GM12878 (cell line): ENCODE data around the gene MPPED1. TPM values are rescaled to one million over a fixed set of nuclear protein-coding genes. Genes with fewer than 3 reads are reported as not detected.

Experiments used
- ATAC-seq: fragments of 200-7000 bp; cut with Tn5 transposase; 3 replicates; pipeline ENCODE4 v1.9.1; 2020; ENCODE audit warnings: mild to moderate bottlenecking, moderate library complexity
- BruUV-seq: library from RNA; stranded (reverse); fragments of 400-500 nt; replicated peaks from 2 replicates; lab custom pipeline; 2021; lab: Mats Ljungman, UMichigan
- CTCF ChIA-PET: fragments of 300-600 bp; sonication (Branson Sonifier 250); formaldehyde crosslinking; extraction: SDS; loops from one replicate; lab custom pipeline; 2021; ENCODE audit warnings: inconsistent platforms; lab: Yijun Ruan, JAX
- POLR2A ChIA-PET: fragments of 350-600 bp; formaldehyde crosslinking; extraction: SDS; loops from one replicate; lab custom pipeline; 2021; ENCODE audit warnings: inconsistent platforms; lab: Charles Lee
- RAD21 ChIA-PET: fragments of 300-600 bp; sonication (Branson Sonifier 250); formaldehyde crosslinking; loops from one replicate; lab custom pipeline; 2023; ENCODE audit warnings: antibody characterized with exemption; ENCODE audit not compliant: unreplicated experiment; lab: Charles Lee
- SMC1A ChIA-PET: fragments of 300-600 bp; sonication (Branson Sonifier 250); formaldehyde crosslinking; loops from one replicate; lab custom pipeline; 2023; ENCODE audit not compliant: unreplicated experiment, uncharacterized antibody; lab: Charles Lee
- DNase-seq: peaks from one replicate; pipeline ENCODE4 v3.0.0-alpha.2; 2011; ENCODE audit warnings: low read depth, low spot score
- FAIRE-seq: peaks from 3 replicates; lab custom pipeline; 2011; peaks lifted over from hg19 to GRCh38; lab: Jason Lieb, UNC
- H2AFZ ChIP-seq: 2 replicates; pipeline ENCODE4 v1.6.0; 2011; ENCODE audit warnings: low read depth, low read length, control low read depth; ENCODE audit not compliant: control insufficient read depth
- H3K27ac ChIP-seq: 2 replicates; pipeline ENCODE4 v1.5.1; 2011; ENCODE audit warnings: control low read depth; ENCODE audit not compliant: control insufficient read depth, insufficient read depth
- H3K27me3 ChIP-seq, 2 experiments: replicated peaks in 1 of 2; 2 replicates each; pipeline versions ENCODE4 v1.6.0 to v1.6.1; 2011; ENCODE audit warnings: low read length in 1 of 2; ENCODE audit not compliant: control insufficient read depth in 2 of 2, insufficient read depth in 2 of 2
- H3K36me3 ChIP-seq, 2 experiments: 2 replicates each; pipeline ENCODE4 v1.5.1; 2011; ENCODE audit warnings: low read length in 1 of 2; ENCODE audit not compliant: control insufficient read depth in 2 of 2, insufficient read depth in 2 of 2
- H3K4me1 ChIP-seq: 2 replicates; pipeline ENCODE4 v1.6.1; 2011; ENCODE audit warnings: mild to moderate bottlenecking, low read length, moderate library complexity, mixed read lengths; ENCODE audit not compliant: control insufficient read depth, insufficient read depth
- H3K4me2 ChIP-seq: 2 replicates; pipeline ENCODE4 v1.6.0; 2011; ENCODE audit warnings: control low read depth; ENCODE audit not compliant: control insufficient read depth, insufficient read depth
- H3K4me3 ChIP-seq: fragments of 200-600 bp; sonication (generic); 2 replicates; pipeline ENCODE4 v1.5.1; 2016
- H3K79me2 ChIP-seq: 2 replicates; pipeline ENCODE4 v1.6.0; 2011; ENCODE audit warnings: low read length; ENCODE audit not compliant: control insufficient read depth, insufficient read depth
- H3K9ac ChIP-seq: 2 replicates; pipeline ENCODE4 v1.8.0; 2011; ENCODE audit warnings: low read length, control low read depth, mixed read lengths; ENCODE audit not compliant: control insufficient read depth, insufficient read depth
- H3K9me3 ChIP-seq: replicated peaks from 3 replicates; pipeline ENCODE4 v1.5.1; 2011; ENCODE audit warnings: mild to moderate bottlenecking, low read length; ENCODE audit not compliant: control insufficient read depth, insufficient read depth
- H4K20me1 ChIP-seq: 2 replicates; pipeline ENCODE4 v1.6.0; 2011; ENCODE audit not compliant: control insufficient read depth, insufficient read depth
- CREB1 ChIP-seq: IDR thresholded peaks from 2 replicates; pipeline ENCODE4 v1.6.1; 2012; ENCODE audit warnings: low read depth, mild to moderate bottlenecking, inconsistent platforms
- HDAC2 ChIP-seq: fragments of 200-600 bp; sonication (generic); IDR thresholded peaks from 2 replicates; pipeline ENCODE4 v1.6.1; 2017
- HSF1 ChIP-seq: fragments of 150-350 bp; IDR thresholded peaks from 2 replicates; pipeline ENCODE4 v1.6.1; 2014; ENCODE audit warnings: mild to moderate bottlenecking, low read depth, low read length
- NBN ChIP-seq: fragments of 450-650 bp; IDR thresholded peaks from 2 replicates; pipeline ENCODE4 v1.6.1; 2016
- PAX5 ChIP-seq: IDR thresholded peaks from 2 replicates; pipeline ENCODE4 v1.6.1; 2011; ENCODE audit warnings: low read depth, low read length, borderline replicate concordance
- POLR2A ChIP-seq: IDR thresholded peaks from 2 replicates; pipeline ENCODE4 v1.6.1; 2011; ENCODE audit warnings: low read depth, mild to moderate bottlenecking, low read length
- SKIL ChIP-seq: fragments of 450-650 bp; IDR thresholded peaks from 2 replicates; pipeline ENCODE4 v1.6.1; 2017; ENCODE audit warnings: mild to moderate bottlenecking, low read depth, inconsistent platforms; ENCODE audit not compliant: poor library complexity, severe bottlenecking
- SMAD5 ChIP-seq: IDR thresholded peaks from 2 replicates; pipeline ENCODE4 v1.6.1; 2016; ENCODE audit warnings: antibody characterized with exemption, low read depth
- SUZ12 ChIP-seq: fragments of 200-600 bp; sonication (generic); IDR thresholded peaks from one replicate; pipeline ENCODE4 v1.6.1; 2018; ENCODE audit warnings: antibody characterized with exemption, mild to moderate bottlenecking; ENCODE audit not compliant: unreplicated experiment
- TCF7 ChIP-seq: IDR thresholded peaks from 2 replicates; pipeline ENCODE4 v1.6.1; 2014; ENCODE audit warnings: antibody characterized with exemption, borderline replicate concordance
- USF1 ChIP-seq: IDR thresholded peaks from 2 replicates; pipeline ENCODE4 v1.6.1; 2011; ENCODE audit warnings: borderline replicate concordance, low read depth, mild to moderate bottlenecking, moderate library complexity, mixed read lengths, low read length; ENCODE audit not compliant: insufficient read depth; ENCODE audit errors: extremely low read length
- USF2 ChIP-seq: IDR thresholded peaks from 2 replicates; pipeline ENCODE4 v1.6.1; 2011; ENCODE audit warnings: low read depth, low read length, improper control_type of control experiment, borderline replicate concordance
- WRNIP1 ChIP-seq: IDR thresholded peaks from 2 replicates; pipeline ENCODE4 v1.6.1; 2011; ENCODE audit warnings: low read depth, low read length, improper control_type of control experiment, borderline replicate concordance
- YBX1 ChIP-seq: fragments of 450-650 bp; IDR thresholded peaks from 2 replicates; pipeline ENCODE4 v1.6.1; 2016; ENCODE audit warnings: antibody characterized with exemption
- ZBTB11 ChIP-seq: fragments of 450-650 bp; formaldehyde crosslinking; IDR thresholded peaks from 2 replicates; pipeline ENCODE4 v1.5.0; 2022; ENCODE audit warnings: mild to moderate bottlenecking, missing genetic modification characterization
- ZNF207 ChIP-seq: fragments of 450-650 bp; IDR thresholded peaks from 2 replicates; pipeline ENCODE4 v1.6.1; 2014; ENCODE audit warnings: antibody characterized with exemption, mild to moderate bottlenecking, borderline replicate concordance
- ZNF384 ChIP-seq: IDR thresholded peaks from 2 replicates; pipeline ENCODE4 v1.6.1; 2012; ENCODE audit warnings: low read depth, mild to moderate bottlenecking, low read length, improper control_type of control experiment, borderline replicate concordance
- WGBS: methylation state at CpG from one replicate; pipeline ENCODE4 v1.1.6; 2016; ENCODE audit warnings: low lambda C conversion rate; ENCODE audit not compliant: insufficient replicate concordance, insufficient coverage; ENCODE audit errors: missing lambda C conversion rate; 5-methylcytosine and 5-hydroxymethylcytosine counted together
- in situ Hi-C: fragments of 300-500 bp; cut with MboI; formaldehyde crosslinking; loops from 9 replicates; pipeline ENCODE4 v1.14.3; 2018; ENCODE audit warnings: mixed read lengths
- intact Hi-C: fragments of 100-400 bp; cut with micrococcal nuclease; formaldehyde crosslinking; loops from one replicate; pipeline ENCODE4 v1.14.2; 2022; ENCODE audit not compliant: unreplicated experiment
- polyA plus RNA-seq, 11 experiments: library from polyadenylated mRNA; depleted of rRNA in 4 of 11; unstranded in 6 of 11; stranded (reverse) in 5 of 11; fragments of >200 nt; fragmentation: Nextera tagmentation in 4 of 11; fragmentation: Illumina TruSeq in 1 of 11; extraction: Ambion mirVana in 4 of 11; extraction: Trizol in 1 of 11; gene quantifications; 1 replicate in 1 of 11; 2 replicates in 10 of 11; pipeline versions ENCODE4 v1.2.1 to v1.2.3, GENCODE V29; 2011 to 2016; ENCODE audit warnings: inconsistent platforms in 2 of 11, missing spikeins in 2 of 11, low read depth in 1 of 11
- total RNA-seq, 4 experiments: library from RNA; depleted of rRNA in 3 of 4; stranded (reverse); fragments of >200 nt in 3 of 4; fragmentation: Illumina TruSeq in 1 of 4; extraction: Trizol in 1 of 4; gene quantifications; 2 replicates each; pipeline versions ENCODE4 v1.2.1 to v1.2.3, GENCODE V29; 2013 to 2021

MPPED1 gene
- total and polyA plus RNA-seq, 10 of the 15 experiments (the other 5 are each of a cell fraction or from before 2014, with no cell fraction given): 0.11 TPM; not detected in 9

GRCh38 chr22:43512279-43512678, 100.5 kb downstream of the MPPED1 start:
- no peak overlapping the region for H3K27ac ChIP-seq
- under 1% methylated on average over 8 of the region's 8 CpGs for WGBS
- no peaks in the 10 kb centered on the region for H3K27me3 ChIP-seq
- H3K9me3 ChIP-seq: no peaks in the 10 kb centered on the region
- H2AFZ ChIP-seq: no peak overlapping the region
- H3K36me3 ChIP-seq: no peaks in the 10 kb centered on the region
- RAD21 ChIA-PET: no interaction called here
- POLR2A ChIA-PET: no interaction called here
- H3K4me2 ChIP-seq: no peak overlapping the region
- in situ Hi-C loops (no loop called here), intact Hi-C loops (no loop called here)
- FAIRE-seq: no peak
- no peak for ATAC-seq
- no peaks in the 10 kb centered on the region for H3K79me2 ChIP-seq
- no peak for DNase-seq
- no peaks in the 10 kb centered on the region for H3K4me1 ChIP-seq
- SMC1A ChIA-PET: no interaction called here
- BruUV-seq: no TSS peak
- no peak overlapping the region for H3K9ac ChIP-seq
- TF ChIP-seq ZNF384: no peak
- TF ChIP-seq SMAD5: no peak
- no peak for TF ChIP-seq SUZ12
- no peak for TF ChIP-seq USF2
- no peak for TF ChIP-seq CREB1
- TF ChIP-seq USF1: no peak
- no peak for TF ChIP-seq ZBTB11
- no peak for TF ChIP-seq SKIL
- TF ChIP-seq ZNF207: no peak
- no peak for TF ChIP-seq YBX1
- TF ChIP-seq HSF1: no peak
- TF ChIP-seq HDAC2: no peak
- no peak for TF ChIP-seq TCF7
- TF ChIP-seq POLR2A: no peak
- TF ChIP-seq WRNIP1: no peak
- no peak for TF ChIP-seq NBN
- no peak for TF ChIP-seq PAX5
- H3K4me3 ChIP-seq: no peak overlapping the region
- CTCF ChIA-PET: no interaction called here
- no peaks in the 10 kb centered on the region for H4K20me1 ChIP-seq
